ENCODE results near the gene HPCAL4.

HPCAL4 gene

GRCh38 chr1:39691383-39692151 lies at the start of gene HPCAL4:
Gene HPCAL4, minus strand, starts transcription at chr1:39691433. Its CDS starts 6,830 bp downstream, at chr1:39684603.
- DNase-seq (ENCODE audit: low read depth), result peak; percentile 84

DNA sequence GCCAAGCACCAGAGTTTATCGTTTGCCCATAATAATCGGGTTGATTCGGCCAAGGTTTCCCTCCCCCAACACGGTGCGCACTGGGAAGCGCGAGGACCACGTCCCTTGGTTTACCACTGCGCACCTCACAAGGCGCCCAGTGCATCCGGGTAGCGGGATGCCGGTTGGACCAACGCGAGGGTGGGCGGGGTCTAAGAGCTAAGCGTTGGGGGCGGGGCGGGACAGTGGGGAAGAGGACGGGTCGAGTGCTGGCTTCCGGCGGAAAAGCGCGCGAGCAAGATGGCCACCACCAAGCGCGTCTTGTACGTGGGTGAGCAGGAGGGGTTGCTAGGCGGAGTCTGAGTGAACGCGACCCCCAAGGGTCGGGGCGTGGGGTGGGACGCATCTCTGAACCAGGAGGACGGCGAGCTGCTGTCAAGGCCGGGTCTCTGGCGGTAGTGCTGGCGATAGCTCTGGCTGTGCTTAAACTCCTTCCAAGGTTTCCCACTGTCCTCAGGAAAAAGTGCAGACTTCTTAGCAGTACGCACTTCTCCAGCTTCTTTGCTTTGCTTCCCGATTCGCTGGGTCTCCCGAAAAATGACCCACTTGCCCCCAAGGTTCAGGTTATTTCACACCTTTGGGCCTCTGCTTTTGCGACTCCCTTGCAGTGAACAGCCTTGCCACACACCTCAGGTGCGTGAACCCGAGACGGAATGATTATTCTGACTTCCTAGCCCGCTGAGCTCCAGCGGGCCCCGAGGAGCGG lies 47.6 kb upstream of the HPCAL4 start, which contains the start of gene PPIE:
TSS of gene PPIE (plus strand) at position 261 of the 745 bp plus-strand sequence. CDS start at position 280, 19 bp downstream.
- DNase-seq (ENCODE audit: low read depth), result peak; percentile 94

- DNase-seq (ENCODE audit: low read depth), result no peak
These were observed 46.4 kb upstream of the HPCAL4 start for GRCh38 chr1:39737546-39738169.

- no peak for DNase-seq (ENCODE audit: low read depth)
These were observed 44.5 kb upstream of the HPCAL4 start for GRCh38 chr1:39735731-39736130.

- DNase-seq (ENCODE audit: low read depth), result no peak
These were observed 41.9 kb upstream of the HPCAL4 start for GRCh38 chr1:39733161-39733560.

DNA sequence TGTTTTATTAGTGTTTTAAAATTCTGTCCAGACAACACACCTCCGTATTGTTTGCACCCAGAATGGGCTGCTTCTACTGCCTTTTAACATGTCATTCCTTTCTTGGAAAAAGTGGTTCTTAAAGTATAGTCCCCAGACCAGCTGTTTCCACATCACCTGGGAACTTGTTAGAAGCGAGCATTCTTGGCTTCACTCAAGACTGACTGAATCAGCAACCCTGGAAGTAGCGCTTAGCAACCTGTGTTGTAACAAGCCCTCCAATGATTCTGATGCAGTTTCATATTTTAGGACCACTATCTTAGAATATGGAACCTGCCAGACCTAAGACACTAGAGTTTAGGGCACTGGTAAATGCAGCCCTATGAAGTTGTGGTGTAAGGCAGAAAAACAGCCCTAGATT lies 41.5 kb upstream of the HPCAL4 start:
- no peak for DNase-seq (ENCODE audit: low read depth)

DNA sequence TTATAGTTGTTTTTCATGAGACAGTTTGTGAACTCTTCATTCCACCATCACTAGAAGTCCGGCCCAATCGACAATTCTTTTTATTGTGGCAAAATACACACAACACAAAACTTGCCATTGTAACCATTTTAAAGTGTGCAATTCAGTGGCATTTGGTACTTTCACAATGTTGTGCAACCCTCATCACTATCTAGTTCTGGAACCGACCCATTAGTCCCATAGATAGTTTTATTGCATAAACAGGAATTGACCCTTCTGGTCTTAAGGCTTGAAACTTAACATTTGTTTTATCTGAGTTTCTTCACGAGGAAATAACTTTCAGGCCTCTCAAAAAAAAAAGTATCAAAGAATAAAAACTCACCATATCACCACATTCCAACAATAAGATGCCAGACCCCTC lies 38.6 kb upstream of the HPCAL4 start:
- DNase-seq (ENCODE audit: low read depth), result no peak

DNA sequence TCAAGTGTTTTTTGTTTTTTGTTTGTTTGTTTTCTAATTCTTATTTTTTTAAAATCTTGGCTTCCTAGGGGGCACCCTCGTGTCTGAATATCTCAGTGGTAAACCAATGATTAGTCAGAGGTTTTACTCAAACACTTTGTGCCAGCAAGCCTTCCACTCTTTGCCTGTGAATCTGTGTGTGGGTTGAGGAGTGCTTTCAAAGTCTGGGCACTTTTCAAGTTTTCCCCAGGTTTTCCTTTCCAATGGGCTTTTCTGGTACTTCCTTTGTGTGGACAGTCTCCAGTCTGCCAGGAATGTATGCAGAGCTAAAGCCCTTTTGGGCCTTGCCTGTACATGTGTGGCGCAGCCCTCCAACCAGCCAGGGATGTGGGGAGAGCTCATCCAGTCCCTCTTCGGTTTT lies 37.8 kb upstream of the HPCAL4 start:
- no peak for DNase-seq (ENCODE audit: low read depth)

DNA sequence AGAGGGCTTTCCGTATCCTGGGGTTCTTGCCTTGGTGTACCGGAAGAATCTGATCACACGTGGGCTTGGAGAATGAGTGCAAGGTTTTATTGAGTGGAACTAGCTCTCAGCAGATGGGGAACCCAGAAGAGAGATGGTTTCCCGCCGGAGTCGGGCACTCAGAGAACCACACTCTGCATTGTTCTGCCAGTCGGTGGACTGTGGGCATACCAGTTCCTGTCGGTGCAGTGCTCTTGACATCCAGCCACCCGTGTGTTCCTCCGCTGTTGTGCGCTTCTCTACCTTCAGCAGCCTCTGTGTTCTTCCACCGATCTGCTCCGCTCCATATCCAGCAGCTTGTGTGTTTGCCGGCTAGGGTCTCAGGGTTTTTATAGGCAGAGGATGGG lies 36.7 kb upstream of the HPCAL4 start:
- no peak for DNase-seq (ENCODE audit: low read depth)

DNA sequence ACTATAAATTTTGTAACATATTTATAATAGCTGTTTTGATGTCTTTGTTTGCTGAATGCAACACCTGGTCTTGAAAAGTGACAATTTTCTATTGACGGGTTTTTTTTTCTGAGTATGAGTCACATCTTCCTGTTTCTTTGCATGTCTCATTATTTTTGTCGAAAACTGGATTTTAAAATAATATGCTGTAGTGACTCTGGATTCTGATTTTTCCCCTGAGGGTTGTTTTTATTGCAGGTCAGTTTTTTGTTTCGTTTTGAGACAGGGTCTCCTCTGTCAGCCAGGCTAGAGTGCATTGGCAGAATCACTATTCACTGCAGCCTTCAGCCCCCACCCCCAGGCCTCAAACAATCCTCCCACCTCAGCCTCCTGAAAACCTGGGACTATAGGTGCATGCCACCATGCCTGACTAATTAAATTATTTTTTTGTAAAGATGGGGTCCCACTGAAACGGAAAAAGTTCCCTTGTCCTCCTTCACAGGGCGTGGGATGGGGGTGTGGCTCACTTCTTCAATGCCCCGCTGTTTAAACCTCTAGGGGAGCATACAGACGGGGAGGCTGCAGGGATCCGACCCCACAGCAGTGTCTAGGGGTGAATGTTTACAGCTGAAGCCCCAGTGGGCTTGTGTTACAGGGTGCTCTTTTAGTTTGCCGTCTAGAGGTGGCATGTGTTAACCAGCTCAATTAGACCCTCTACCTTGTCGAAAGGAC lies 36.1 kb upstream of the HPCAL4 start:
- no peak for DNase-seq (ENCODE audit: low read depth)

- DNase-seq (ENCODE audit: low read depth), result no peak
These were observed 35.4 kb upstream of the HPCAL4 start for GRCh38 chr1:39726600-39726999.

- DNase-seq (ENCODE audit: low read depth), result no peak
These were observed 31.3 kb upstream of the HPCAL4 start for GRCh38 chr1:39722495-39722894.

GRCh38 chr1:39721664-39722063 lies 30.4 kb upstream of the HPCAL4 start:
- no peak for DNase-seq (ENCODE audit: low read depth)

GRCh38 chr1:39720094-39720999 lies 29.1 kb upstream of the HPCAL4 start:
- DNase-seq (ENCODE audit: low read depth), result no peak

GRCh38 chr1:39717809-39718208 lies 26.6 kb upstream of the HPCAL4 start:
- DNase-seq (ENCODE audit: low read depth), result no peak

- no peak for DNase-seq (ENCODE audit: low read depth)
These were observed 22.3 kb upstream of the HPCAL4 start for GRCh38 chr1:39713557-39713956.

DNA sequence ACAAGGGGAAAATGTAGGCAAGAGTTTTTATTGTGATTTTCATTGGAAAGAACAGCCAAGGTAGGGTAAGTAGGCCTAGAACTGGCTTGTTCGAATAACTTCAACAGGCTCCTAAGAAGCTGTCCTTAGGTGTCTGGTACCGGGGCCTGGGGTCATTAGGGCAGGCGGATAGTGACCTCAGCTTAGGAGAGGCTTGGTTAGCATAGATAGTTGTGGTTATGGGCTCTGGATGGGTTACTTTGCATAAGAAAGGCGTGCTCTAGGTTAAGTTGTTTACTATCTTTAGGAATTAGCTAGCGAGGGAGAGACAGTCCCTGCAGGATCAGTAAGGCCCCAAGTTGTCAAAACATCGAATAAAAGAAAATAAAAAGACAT lies 20.7 kb upstream of the HPCAL4 start:
- no peak for DNase-seq (ENCODE audit: low read depth)

- DNase-seq (ENCODE audit: low read depth), result no peak
These were observed 20.1 kb upstream of the HPCAL4 start for GRCh38 chr1:39711104-39711965.

GRCh38 chr1:39707506-39707905 lies 16.3 kb upstream of the HPCAL4 start:
- DNase-seq (ENCODE audit: low read depth), result no peak

DNA sequence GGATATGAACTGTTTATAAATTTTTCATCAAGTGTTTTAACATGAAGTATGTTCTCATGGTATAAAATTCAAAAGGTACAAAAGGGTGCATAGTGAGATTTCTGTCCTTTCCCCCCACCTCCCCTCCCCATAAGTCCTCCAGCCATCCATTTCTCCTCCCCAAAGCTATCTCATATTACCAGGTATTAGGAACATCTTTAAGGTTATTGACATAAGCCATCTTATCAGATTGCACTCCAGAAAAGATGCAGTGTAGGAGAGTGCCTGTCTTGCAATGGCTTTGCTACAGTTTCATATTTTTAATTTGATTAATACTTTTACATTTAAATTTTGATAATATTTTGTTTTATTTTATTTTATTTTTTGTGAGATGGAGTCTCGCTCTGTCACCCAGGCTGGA lies 13.5 kb upstream of the HPCAL4 start:
- no peak for DNase-seq (ENCODE audit: low read depth)

All from activated T-cell treated with anti-CD3 and anti-CD28 coated beads for 48 hours (primary cell).